ENCODE measurements around the gene CES5A.

DNA sequence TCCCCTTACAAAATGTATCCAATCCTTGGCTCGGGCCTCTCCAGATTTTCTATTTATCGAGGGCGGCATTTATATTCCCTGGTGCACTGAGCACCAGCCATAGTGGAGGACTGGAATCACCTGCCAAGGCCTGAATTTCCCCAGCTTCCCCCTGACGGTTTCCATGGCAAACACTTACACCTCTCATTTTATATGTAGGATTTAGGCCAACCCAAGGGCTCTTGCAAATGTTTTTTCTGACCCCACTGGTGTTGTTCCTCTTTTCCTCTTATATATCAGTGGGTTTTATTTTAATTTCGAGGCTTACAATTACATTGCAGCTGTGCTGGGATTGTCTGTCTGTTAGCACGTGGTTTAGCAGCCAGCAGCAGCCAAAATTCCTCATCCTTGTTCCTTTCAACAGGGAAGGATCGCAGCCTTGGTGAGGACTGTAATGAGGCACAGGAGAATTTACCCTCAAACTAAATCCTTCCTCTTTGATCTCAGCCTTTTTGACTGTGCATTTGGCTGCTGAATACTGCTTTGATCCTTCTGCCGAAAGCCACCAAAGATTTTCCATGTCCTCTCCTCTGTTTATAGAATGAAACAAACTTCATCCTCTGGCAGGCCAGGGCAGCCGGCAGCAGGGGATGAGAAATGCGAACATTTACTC lies 26.5 kb upstream of the CES5A start:
- TF ChIP-seq, protein P1, sequence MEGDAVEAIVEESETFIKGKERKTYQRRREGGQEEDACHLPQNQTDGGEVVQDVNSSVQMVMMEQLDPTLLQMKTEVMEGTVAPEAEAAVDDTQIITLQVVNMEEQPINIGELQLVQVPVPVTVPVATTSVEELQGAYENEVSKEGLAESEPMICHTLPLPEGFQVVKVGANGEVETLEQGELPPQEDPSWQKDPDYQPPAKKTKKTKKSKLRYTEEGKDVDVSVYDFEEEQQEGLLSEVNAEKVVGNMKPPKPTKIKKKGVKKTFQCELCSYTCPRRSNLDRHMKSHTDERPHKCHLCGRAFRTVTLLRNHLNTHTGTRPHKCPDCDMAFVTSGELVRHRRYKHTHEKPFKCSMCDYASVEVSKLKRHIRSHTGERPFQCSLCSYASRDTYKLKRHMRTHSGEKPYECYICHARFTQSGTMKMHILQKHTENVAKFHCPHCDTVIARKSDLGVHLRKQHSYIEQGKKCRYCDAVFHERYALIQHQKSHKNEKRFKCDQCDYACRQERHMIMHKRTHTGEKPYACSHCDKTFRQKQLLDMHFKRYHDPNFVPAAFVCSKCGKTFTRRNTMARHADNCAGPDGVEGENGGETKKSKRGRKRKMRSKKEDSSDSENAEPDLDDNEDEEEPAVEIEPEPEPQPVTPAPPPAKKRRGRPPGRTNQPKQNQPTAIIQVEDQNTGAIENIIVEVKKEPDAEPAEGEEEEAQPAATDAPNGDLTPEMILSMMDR (IDR thresholded peaks at IDR 0.05): no peak
- no peak for TF ChIP-seq POLR2A (IDR thresholded peaks at IDR 0.05)

Data from lower leg skin (tissue), 3 donors.